HepG2 (cell line): ENCODE measurements around the gene TOP2A. TPM values are rescaled to one million over a fixed set of nuclear protein-coding genes. Genes with fewer than 3 reads are reported as not detected.

ENCODE experiments used
- CCDC6 ChIP-seq: sonication (generic); formaldehyde crosslinking; IDR thresholded peaks from 2 replicates; pipeline ENCODE4 v1.8.1; 2022; ENCODE audit warnings: mild to moderate bottlenecking, missing genetic modification reagents, moderate library complexity
- CHD4 ChIP-seq: fragments of 200-600 bp; sonication (generic); IDR thresholded peaks from 2 replicates; pipeline ENCODE4 v1.7.0; 2017; ENCODE audit warnings: mild to moderate bottlenecking, low read length, borderline replicate concordance
- EED ChIP-seq: sonication (generic); formaldehyde crosslinking; IDR thresholded peaks from 2 replicates; pipeline ENCODE4 v1.5.0; 2020; ENCODE audit warnings: mild to moderate bottlenecking, missing genetic modification reagents
- HES4 ChIP-seq: sonication (generic); formaldehyde crosslinking; IDR thresholded peaks from 2 replicates; pipeline ENCODE4 v1.9.0; 2021; ENCODE audit warnings: mild to moderate bottlenecking, missing genetic modification reagents, borderline replicate concordance
- MED1 ChIP-seq: sonication (generic); formaldehyde crosslinking; IDR thresholded peaks from 2 replicates; pipeline ENCODE4 v1.4.0; 2020; ENCODE audit warnings: missing genetic modification reagents
- NFATC3 ChIP-seq: sonication (generic); formaldehyde crosslinking; IDR thresholded peaks from 2 replicates; pipeline ENCODE4 v1.5.1; 2020; ENCODE audit warnings: mild to moderate bottlenecking, missing genetic modification reagents
- PCBP2 ChIP-seq: fragments of 200-400 bp; formaldehyde crosslinking; optimal IDR thresholded peaks from 2 replicates; pipeline ENCODE3; 2018; ENCODE audit warnings: low read length, low read depth; ENCODE audit not compliant: poor library complexity, severe bottlenecking
- RNF2 ChIP-seq: fragments of 450-650 bp; conservative IDR thresholded peaks from 2 replicates; pipeline ENCODE4 v1.6.1; 2016; ENCODE audit warnings: low read depth
- RXRA ChIP-seq: sonication (generic); formaldehyde crosslinking; IDR thresholded peaks from 2 replicates; pipeline ENCODE4 v1.5.1; 2020; ENCODE audit warnings: missing genetic modification reagents
- SOX13 ChIP-seq, 3 experiments: fragments of 450-650 bp in 1 of 3; sonication (generic) in 1 of 3; formaldehyde crosslinking in 1 of 3; IDR thresholded peaks in 2 of 3; conservative IDR thresholded peaks in 1 of 3; 2 replicates each; pipeline versions ENCODE4 v1.5.0 to v1.6.1; 2016 to 2020; ENCODE audit warnings: antibody characterized with exemption in 1 of 3, mild to moderate bottlenecking in 1 of 3, missing compliant biosample characterization in 1 of 3, missing genetic modification reagents in 1 of 3, moderate library complexity in 1 of 3
- SPEN ChIP-seq: sonication (generic); formaldehyde crosslinking; IDR thresholded peaks from 2 replicates; pipeline ENCODE4 v1.5.1; 2020; ENCODE audit warnings: low read depth, mild to moderate bottlenecking, missing genetic modification reagents
- SSRP1 ChIP-seq: IDR thresholded peaks from 2 replicates; pipeline ENCODE4 v1.6.1; 2016; ENCODE audit warnings: control low read depth
- THYN1 ChIP-seq: sonication (generic); formaldehyde crosslinking; IDR thresholded peaks from 2 replicates; pipeline ENCODE4 v1.8.1; 2023; ENCODE audit warnings: low read depth, mild to moderate bottlenecking, moderate library complexity, missing genetic modification reagents, borderline replicate concordance
- ZFP41 ChIP-seq: sonication (generic); formaldehyde crosslinking; IDR thresholded peaks from 2 replicates; pipeline ENCODE4 v1.4.0; 2020; ENCODE audit warnings: mild to moderate bottlenecking, missing genetic modification reagents, borderline replicate concordance
- ZNF136 ChIP-seq: sonication (generic); formaldehyde crosslinking; IDR thresholded peaks from 2 replicates; pipeline ENCODE4 v1.8.1; 2022; ENCODE audit warnings: low read depth, mild to moderate bottlenecking, moderate library complexity, missing genetic modification reagents
- ZNF563 ChIP-seq: sonication (generic); formaldehyde crosslinking; IDR thresholded peaks from 2 replicates; pipeline ENCODE4 v1.8.0; 2022; ENCODE audit warnings: mild to moderate bottlenecking, moderate library complexity, missing genetic modification reagents
- ZNF570 ChIP-seq: sonication (generic); formaldehyde crosslinking; IDR thresholded peaks from 2 replicates; pipeline ENCODE4 v1.4.0; 2020; ENCODE audit warnings: mild to moderate bottlenecking, missing genetic modification reagents, borderline replicate concordance
- ZNF709 ChIP-seq: sonication (generic); formaldehyde crosslinking; IDR thresholded peaks from 2 replicates; pipeline ENCODE4 v1.5.0; 2020; ENCODE audit warnings: mild to moderate bottlenecking, missing genetic modification reagents
- polyA plus RNA-seq, 8 experiments: library from polyadenylated mRNA; depleted of rRNA in 3 of 8; stranded (reverse) in 7 of 8; unstranded in 1 of 8; fragments of >200 nt; fragmentation: Illumina TruSeq in 4 of 8; extraction: Trizol in 4 of 8; gene quantifications; 2 replicates each; pipeline versions ENCODE4 v1.2.1 to v1.2.3, GENCODE V29; 2011 to 2016; ENCODE audit warnings: low read depth in 4 of 8, missing spikeins in 1 of 8, mixed read lengths in 1 of 8; ENCODE audit not compliant: insufficient read depth in 1 of 8
- total RNA-seq, 5 experiments: library from RNA; depleted of rRNA; stranded (reverse); fragments of >200 nt; fragmentation: Illumina TruSeq; extraction: Trizol; gene quantifications; 2 replicates each; pipeline ENCODE4 v1.2.3, GENCODE V29; 2016; ENCODE audit warnings: low read depth in 1 of 5
- TF ChIP-seq, protein P1 (sequence below): sonication (generic); formaldehyde crosslinking; IDR thresholded peaks from 2 replicates; pipeline ENCODE4 v1.4.0; 2020; ENCODE audit warnings: missing genetic modification reagents
- TF ChIP-seq, protein P2 (sequence below): sonication (generic); formaldehyde crosslinking; IDR thresholded peaks from 2 replicates; pipeline ENCODE4 v1.5.1; 2020; ENCODE audit warnings: mild to moderate bottlenecking, missing genetic modification reagents, borderline replicate concordance
- TF ChIP-seq, protein P3 (sequence below): sonication (generic); formaldehyde crosslinking; IDR thresholded peaks from 2 replicates; pipeline ENCODE4 v1.4.0; 2020; ENCODE audit warnings: missing genetic modification reagents
- TF ChIP-seq, protein P4 (sequence below): sonication (generic); formaldehyde crosslinking; IDR thresholded peaks from 2 replicates; pipeline ENCODE4 v1.4.0; 2020; ENCODE audit warnings: mild to moderate bottlenecking, missing genetic modification reagents

Gene TOP2A
- total and polyA plus RNA-seq, 2 of the 13 experiments (the other 11 are each of a cell fraction or from before 2014, with no cell fraction given): 108 to 327 TPM

DNA sequence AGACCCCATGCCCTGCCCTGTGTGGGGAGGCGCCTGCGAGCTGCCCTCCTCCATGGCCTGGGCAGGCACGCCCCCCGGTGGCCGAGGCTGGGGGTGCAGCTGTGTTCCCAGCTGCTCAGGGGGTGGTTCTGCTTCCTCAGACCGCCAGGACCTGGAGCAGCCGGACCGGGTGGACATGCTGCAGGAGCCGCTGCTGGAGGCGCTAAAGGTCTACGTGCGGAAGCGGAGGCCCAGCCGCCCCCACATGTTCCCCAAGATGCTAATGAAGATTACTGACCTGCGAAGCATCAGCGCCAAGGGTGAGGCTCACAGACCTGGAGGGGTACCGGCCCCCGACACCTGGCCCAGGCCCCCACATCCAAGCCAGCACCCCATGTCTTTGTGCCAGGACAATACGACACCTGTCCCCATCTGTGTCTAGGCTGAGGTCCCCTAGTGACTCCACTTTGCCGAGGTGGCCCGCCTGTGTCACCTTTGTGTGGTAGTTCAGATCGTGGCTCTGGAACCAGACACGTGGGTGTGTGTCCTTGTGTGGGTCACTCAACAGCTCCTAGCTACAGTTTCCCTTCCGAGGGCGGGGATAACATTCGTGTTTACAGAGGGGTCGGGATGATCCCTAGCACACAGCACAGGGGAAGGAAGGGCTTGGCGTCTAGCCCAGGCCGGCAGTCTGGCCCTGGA, 62.4 kb downstream of the TOP2A start (continued):
- TF ChIP-seq MED1 (no peak), ZNF563 (CRISPR knock-in tag) (no peak; the same call in 1 of the 2 replicates), RXRA (CRISPR knock-in tag) (0 out of 2 replicates have a peak, but pooled peaks have one; percentile 57), NFATC3 (CRISPR knock-in tag) (no peak), SPEN (CRISPR knock-in tag) (peak; percentile 34), HES4 (CRISPR knock-in tag) (no peak), PCBP2 (no peak), THYN1 (no peak), SSRP1 (no peak), SOX13 (IDR thresholded peaks at IDR 0.05) (no peak), SOX13 (CRISPR knock-in tag; conservative IDR thresholded peaks at IDR 0.05 in 1 of 2, IDR thresholded peaks at IDR 0.05 in 1 of 2) (peak in 1 of 2 experiments; percentile 9; a peak in 1 of 4 replicates), RNF2 (no peak), ZFP41 (CRISPR knock-in tag) (no peak), CCDC6 (no peak), ZNF570 (CRISPR knock-in tag) (no peak), ZNF136 (CRISPR knock-in tag) (0 out of 2 replicates have a peak, but pooled peaks have one; percentile 49), EED (CRISPR knock-in tag) (no peak), ZNF709 (CRISPR knock-in tag) (0 out of 2 replicates have a peak, but pooled peaks have one; percentile 16), CHD4 (no peak)
- TF ChIP-seq, protein P1, sequence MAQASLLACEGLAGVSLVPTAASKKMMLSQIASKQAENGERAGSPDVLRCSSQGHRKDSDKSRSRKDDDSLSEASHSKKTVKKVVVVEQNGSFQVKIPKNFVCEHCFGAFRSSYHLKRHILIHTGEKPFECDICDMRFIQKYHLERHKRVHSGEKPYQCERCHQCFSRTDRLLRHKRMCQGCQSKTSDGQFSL (CRISPR knock-in tag): peak; percentile 57; the same call in 1 of the 2 replicates
- TF ChIP-seq, protein P2, sequence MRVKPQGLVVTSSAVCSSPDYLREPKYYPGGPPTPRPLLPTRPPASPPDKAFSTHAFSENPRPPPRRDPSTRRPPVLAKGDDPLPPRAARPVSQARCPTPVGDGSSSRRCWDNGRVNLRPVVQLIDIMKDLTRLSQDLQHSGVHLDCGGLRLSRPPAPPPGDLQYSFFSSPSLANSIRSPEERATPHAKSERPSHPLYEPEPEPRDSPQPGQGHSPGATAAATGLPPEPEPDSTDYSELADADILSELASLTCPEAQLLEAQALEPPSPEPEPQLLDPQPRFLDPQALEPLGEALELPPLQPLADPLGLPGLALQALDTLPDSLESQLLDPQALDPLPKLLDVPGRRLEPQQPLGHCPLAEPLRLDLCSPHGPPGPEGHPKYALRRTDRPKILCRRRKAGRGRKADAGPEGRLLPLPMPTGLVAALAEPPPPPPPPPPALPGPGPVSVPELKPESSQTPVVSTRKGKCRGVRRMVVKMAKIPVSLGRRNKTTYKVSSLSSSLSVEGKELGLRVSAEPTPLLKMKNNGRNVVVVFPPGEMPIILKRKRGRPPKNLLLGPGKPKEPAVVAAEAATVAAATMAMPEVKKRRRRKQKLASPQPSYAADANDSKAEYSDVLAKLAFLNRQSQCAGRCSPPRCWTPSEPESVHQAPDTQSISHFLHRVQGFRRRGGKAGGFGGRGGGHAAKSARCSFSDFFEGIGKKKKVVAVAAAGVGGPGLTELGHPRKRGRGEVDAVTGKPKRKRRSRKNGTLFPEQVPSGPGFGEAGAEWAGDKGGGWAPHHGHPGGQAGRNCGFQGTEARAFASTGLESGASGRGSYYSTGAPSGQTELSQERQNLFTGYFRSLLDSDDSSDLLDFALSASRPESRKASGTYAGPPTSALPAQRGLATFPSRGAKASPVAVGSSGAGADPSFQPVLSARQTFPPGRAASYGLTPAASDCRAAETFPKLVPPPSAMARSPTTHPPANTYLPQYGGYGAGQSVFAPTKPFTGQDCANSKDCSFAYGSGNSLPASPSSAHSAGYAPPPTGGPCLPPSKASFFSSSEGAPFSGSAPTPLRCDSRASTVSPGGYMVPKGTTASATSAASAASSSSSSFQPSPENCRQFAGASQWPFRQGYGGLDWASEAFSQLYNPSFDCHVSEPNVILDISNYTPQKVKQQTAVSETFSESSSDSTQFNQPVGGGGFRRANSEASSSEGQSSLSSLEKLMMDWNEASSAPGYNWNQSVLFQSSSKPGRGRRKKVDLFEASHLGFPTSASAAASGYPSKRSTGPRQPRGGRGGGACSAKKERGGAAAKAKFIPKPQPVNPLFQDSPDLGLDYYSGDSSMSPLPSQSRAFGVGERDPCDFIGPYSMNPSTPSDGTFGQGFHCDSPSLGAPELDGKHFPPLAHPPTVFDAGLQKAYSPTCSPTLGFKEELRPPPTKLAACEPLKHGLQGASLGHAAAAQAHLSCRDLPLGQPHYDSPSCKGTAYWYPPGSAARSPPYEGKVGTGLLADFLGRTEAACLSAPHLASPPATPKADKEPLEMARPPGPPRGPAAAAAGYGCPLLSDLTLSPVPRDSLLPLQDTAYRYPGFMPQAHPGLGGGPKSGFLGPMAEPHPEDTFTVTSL: no peak
- TF ChIP-seq, protein P3, sequence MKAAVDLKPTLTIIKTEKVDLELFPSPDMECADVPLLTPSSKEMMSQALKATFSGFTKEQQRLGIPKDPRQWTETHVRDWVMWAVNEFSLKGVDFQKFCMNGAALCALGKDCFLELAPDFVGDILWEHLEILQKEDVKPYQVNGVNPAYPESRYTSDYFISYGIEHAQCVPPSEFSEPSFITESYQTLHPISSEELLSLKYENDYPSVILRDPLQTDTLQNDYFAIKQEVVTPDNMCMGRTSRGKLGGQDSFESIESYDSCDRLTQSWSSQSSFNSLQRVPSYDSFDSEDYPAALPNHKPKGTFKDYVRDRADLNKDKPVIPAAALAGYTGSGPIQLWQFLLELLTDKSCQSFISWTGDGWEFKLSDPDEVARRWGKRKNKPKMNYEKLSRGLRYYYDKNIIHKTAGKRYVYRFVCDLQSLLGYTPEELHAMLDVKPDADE (CRISPR knock-in tag): no peak
- TF ChIP-seq, protein P4, sequence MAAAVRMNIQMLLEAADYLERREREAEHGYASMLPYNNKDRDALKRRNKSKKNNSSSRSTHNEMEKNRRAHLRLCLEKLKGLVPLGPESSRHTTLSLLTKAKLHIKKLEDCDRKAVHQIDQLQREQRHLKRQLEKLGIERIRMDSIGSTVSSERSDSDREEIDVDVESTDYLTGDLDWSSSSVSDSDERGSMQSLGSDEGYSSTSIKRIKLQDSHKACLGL (CRISPR knock-in tag): no peak
